CD4-positive, alpha-beta T cell treated with Interleukin-17A for 1 hour (primary cell): ENCODE results near the gene SIK1.
"Not testable (repeated sequence)": the region's sequence is repeated elsewhere in the genome, so short reads cannot be mapped to it uniquely, and the experiment has no call there.

Experiments
- DNase-seq: peaks from one replicate; pipeline ENCODE4 v3.0.0-alpha.2; 2020

The SIK1 gene

GRCh38 chr21:43439316-43440075, 12.6 kb upstream of the SIK1 start:
- DNase-seq = not testable (repeated sequence)

GRCh38 chr21:43436272-43436671, 9.3 kb upstream of the SIK1 start:
- DNase-seq = not testable (repeated sequence)

GRCh38 chr21:43433340-43434136, 6.6 kb upstream of the SIK1 start:
- not testable (repeated sequence) for DNase-seq

GRCh38 chr21:43430830-43431416, 4.0 kb upstream of the SIK1 start:
- DNase-seq = not testable (repeated sequence)

GRCh38 chr21:43428964-43429363, 2.0 kb upstream of the SIK1 start:
- not testable (repeated sequence) for DNase-seq

- DNase-seq = not testable (repeated sequence)
Observed at GRCh38 chr21:43427242-43427559, 270 bp upstream of the SIK1 start.

GRCh38 chr21:43426004-43426403, 927 bp downstream of the SIK1 start:
- DNase-seq = not testable (repeated sequence)

- not testable (repeated sequence) for DNase-seq
Observed at GRCh38 chr21:43419475-43419874, 7.5 kb downstream of the SIK1 start.

- not testable (repeated sequence) for DNase-seq
Observed at GRCh38 chr21:43414576-43414975, 12.4 kb downstream of the SIK1 start.

GRCh38 chr21:43412020-43412788, 14.7 kb downstream of the SIK1 start:
- DNase-seq = not testable (repeated sequence)

- DNase-seq = not testable (repeated sequence)
Observed at GRCh38 chr21:43410456-43411068, 16.4 kb downstream of the SIK1 start.

GRCh38 chr21:43407139-43407538, 19.8 kb downstream of the SIK1 start:
- DNase-seq = not testable (repeated sequence)

GRCh38 chr21:43404450-43404849, 22.5 kb downstream of the SIK1 start:
- not testable (repeated sequence) for DNase-seq

GRCh38 chr21:43403651-43404430, 23.1 kb downstream of the SIK1 start:
- not testable (repeated sequence) for DNase-seq

- not testable (repeated sequence) for DNase-seq
Observed at GRCh38 chr21:43401125-43401524, 25.8 kb downstream of the SIK1 start.

GRCh38 chr21:43399595-43400015, 27.3 kb downstream of the SIK1 start:
- DNase-seq = not testable (repeated sequence)

GRCh38 chr21:43399136-43399535, 27.8 kb downstream of the SIK1 start:
- DNase-seq = not testable (repeated sequence)

GRCh38 chr21:43398533-43398932, 28.4 kb downstream of the SIK1 start:
- DNase-seq = not testable (repeated sequence)

- DNase-seq = not testable (repeated sequence)
Observed at GRCh38 chr21:43398000-43398399, 28.9 kb downstream of the SIK1 start.

- DNase-seq = not testable (repeated sequence)
Observed at GRCh38 chr21:43397439-43397808, 29.5 kb downstream of the SIK1 start.

GRCh38 chr21:43396788-43397438, 30.0 kb downstream of the SIK1 start:
- not testable (repeated sequence) for DNase-seq
